Colon (tissue), 2 donors: Measurements from ENCODE around the gene TRIM8.

Experiments
- FAIRE-seq: peaks from 2 replicates; lab custom pipeline; 2012; peaks lifted over from hg19 to GRCh38; lab: Jason Lieb, UNC
- donor health status: control.
- donor health status: control.

TRIM8 gene

DNA sequence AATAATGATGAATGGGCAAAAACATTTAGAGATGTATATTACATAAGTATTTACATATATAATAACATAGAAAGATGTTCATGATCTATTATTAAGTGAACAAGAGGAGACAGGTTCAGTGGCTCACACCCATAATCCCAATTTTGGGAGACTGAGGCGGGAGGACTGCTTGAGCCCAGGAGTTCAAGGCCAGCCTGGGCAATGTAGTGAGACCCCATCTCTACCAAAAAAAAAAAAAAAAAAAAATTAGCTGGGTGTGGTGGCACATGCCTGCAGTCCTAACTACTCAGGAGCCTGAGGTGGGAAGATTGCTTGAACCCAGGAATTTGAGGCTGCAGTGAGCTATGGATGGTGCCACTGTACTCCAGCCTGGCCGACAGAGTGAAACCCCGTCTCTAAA, 57.5 kb downstream of the TRIM8 start:
- FAIRE-seq = no peak

- no peak for FAIRE-seq
Observed at GRCh38 chr10:102702742-102703141, 58.5 kb downstream of the TRIM8 start.

DNA sequence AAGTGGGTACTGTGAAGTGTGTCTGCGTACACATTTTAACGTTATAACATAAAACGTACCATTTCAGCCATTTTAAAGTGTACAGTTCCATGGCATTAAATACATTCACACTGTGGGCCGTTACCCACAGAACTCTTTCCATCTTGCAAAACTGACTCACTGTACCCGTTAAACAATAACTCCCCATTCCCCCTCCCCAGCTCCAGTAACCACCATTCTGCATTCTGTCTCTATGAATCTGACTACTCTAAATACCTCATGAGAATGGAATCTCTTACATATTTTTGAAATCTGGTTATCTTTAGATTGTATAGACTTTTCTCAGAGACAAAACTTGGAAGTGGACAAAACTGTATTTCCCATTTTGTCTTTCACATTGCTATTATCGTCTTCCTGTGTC, 60.6 kb downstream of the TRIM8 start:
- no peak for FAIRE-seq

GRCh38 chr10:102705531-102705930, 61.3 kb downstream of the TRIM8 start:
- no peak for FAIRE-seq
